Fibroblast of lung (primary cell): ENCODE data around the gene GRK4.

Experiments
- CTCF ChIP-seq, 2 donors: IDR thresholded peaks in 1 of 2; conservative IDR thresholded peaks in 1 of 2; 1 replicate in 1 of 2; 2 replicates in 1 of 2; pipeline ENCODE4 v1.5.1; 2011 to 2012; ENCODE audit warnings: low read length in 2 of 2, control low read depth in 1 of 2, inconsistent platforms in 1 of 2, low read depth in 1 of 2, mild to moderate bottlenecking in 1 of 2
- EZH2 ChIP-seq: IDR thresholded peaks from 2 replicates; pipeline ENCODE4 v1.5.1; 2012; ENCODE audit warnings: low read length, control low read depth, mild to moderate bottlenecking; ENCODE audit errors: missing control alignments

- TF ChIP-seq EZH2 (no peak), CTCF (conservative IDR thresholded peaks at IDR 0.05 in 1 of 2, IDR thresholded peaks at IDR 0.05 in 1 of 2; ENCODE audit: low read depth in 1 of 2, low read length in 2 of 2) (no peak)
Observed at GRCh38 chr4:3042226-3042625, 78.9 kb downstream of the GRK4 start.
